Progenitor cell of endocrine pancreas (in vitro differentiated cells): ENCODE measurements around the gene NTF4. TPM values are rescaled to one million over a fixed set of nuclear protein-coding genes. Genes with fewer than 3 reads are reported as not detected.

Source experiments
- DNase-seq: peaks from one replicate; pipeline ENCODE4 v3.0.0; 2021; ENCODE audit warnings: low spot score; ENCODE audit not compliant: unreplicated experiment
- H3K27ac Mint-ChIP-seq: 2 replicates; pipeline ENCODE4 v1.8.0; 2021; ENCODE audit warnings: mild to moderate bottlenecking, moderate library complexity, mixed read lengths
- H3K27me3 Mint-ChIP-seq: 2 replicates; pipeline ENCODE4 v1.8.0; 2021; ENCODE audit warnings: mixed read lengths
- H3K36me3 Mint-ChIP-seq: 2 replicates; pipeline ENCODE4 v1.8.0; 2022; ENCODE audit warnings: mixed read lengths; ENCODE audit not compliant: insufficient read depth
- H3K4me1 Mint-ChIP-seq: 2 replicates; pipeline ENCODE4 v1.8.0; 2021; ENCODE audit warnings: low read depth, mixed read lengths
- H3K4me3 Mint-ChIP-seq: 2 replicates; pipeline ENCODE4 v1.8.0; 2021; ENCODE audit warnings: low read depth, mild to moderate bottlenecking, moderate library complexity, mixed read lengths
- H3K9me3 Mint-ChIP-seq: 2 replicates; pipeline ENCODE4 v1.8.0; 2021; ENCODE audit warnings: low read depth, mixed read lengths
- CTCF ChIP-seq: fragments of 200-600 bp; sonication (generic); IDR thresholded peaks from one replicate; pipeline ENCODE4 v1.5.0; 2021; ENCODE audit warnings: antibody characterized with exemption, mild to moderate bottlenecking; ENCODE audit not compliant: unreplicated experiment
- total RNA-seq: library from RNA; stranded (reverse); gene quantifications from 2 replicates; pipeline ENCODE4 v1.2.1, GENCODE V29; 2021

The NTF4 gene
- total RNA-seq, 1 donor from 2014 or later = 0.91 TPM

GRCh38 chr19:49017041-49017665 lies 47.5 kb downstream of the NTF4 start, which contains the start of gene LHB:
LHB (minus strand) TSS chr19:49017091; CDS start chr19:49017081, 10 bp downstream.
- no peak within 1 kb of the TSS for H3K27ac Mint-ChIP-seq
- H3K27me3 Mint-ChIP-seq = peaks cover 42% of the 10 kb centered on the region
- no peak for DNase-seq

GRCh38 chr19:49016067-49016839 lies 48.4 kb downstream of the NTF4 start:
- no peak overlapping the region for H3K4me3 Mint-ChIP-seq
- H3K27ac Mint-ChIP-seq = no peak overlapping the region
- peaks cover 3% of the 10 kb centered on the region for H3K4me1 Mint-ChIP-seq
- H3K27me3 Mint-ChIP-seq = peaks cover 33% of the 10 kb centered on the region
- peaks cover 13% of the 10 kb centered on the region for H3K36me3 Mint-ChIP-seq
- no peak for DNase-seq
- no peaks in the 10 kb centered on the region for H3K9me3 Mint-ChIP-seq
- no peak for TF ChIP-seq CTCF

More at GRCh38 chr19:49017041-49017665, 47.5 kb downstream of the NTF4 start, which contains the start of gene LHB:
- no peak for TF ChIP-seq CTCF
- peak within 1 kb of the TSS; percentile 35 for H3K4me3 Mint-ChIP-seq
- H3K4me1 Mint-ChIP-seq = peaks cover 3% of the 10 kb centered on the region
- peaks cover 13% of the 10 kb centered on the region for H3K36me3 Mint-ChIP-seq
- H3K9me3 Mint-ChIP-seq = no peaks in the 10 kb centered on the region

GRCh38 chr19:49014870-49015255 lies 49.8 kb downstream of the NTF4 start:
- Mint-ChIP-seq H3K27me3 (peaks cover 19% of the 10 kb centered on the region), H3K36me3 (peaks cover 15% of the 10 kb centered on the region)
- no peak for TF ChIP-seq CTCF

GRCh38 chr19:49014123-49014869 lies 50.3 kb downstream of the NTF4 start:
- Mint-ChIP-seq H3K27ac (no peak overlapping the region), H3K36me3 (peaks cover 15% of the 10 kb centered on the region), H3K4me1 (peaks cover 3% of the 10 kb centered on the region), H3K27me3 (peaks cover 15% of the 10 kb centered on the region), H3K4me3 (no peak overlapping the region), H3K9me3 (no peaks in the 10 kb centered on the region)
- DNase-seq = no peak
- no peak for TF ChIP-seq CTCF

More at GRCh38 chr19:49014870-49015255, 49.8 kb downstream of the NTF4 start:
- Mint-ChIP-seq H3K27ac (no peak overlapping the region), H3K4me1 (peaks cover 3% of the 10 kb centered on the region), H3K4me3 (no peak overlapping the region), H3K9me3 (no peaks in the 10 kb centered on the region)
- no peak for DNase-seq

GRCh38 chr19:49011194-49011593 lies 53.4 kb downstream of the NTF4 start:
- no peak for DNase-seq
- TF ChIP-seq CTCF = no peak
- no peaks in the 10 kb centered on the region for H3K4me1 Mint-ChIP-seq
- no peaks in the 10 kb centered on the region for H3K9me3 Mint-ChIP-seq
- no peaks in the 10 kb centered on the region for H3K27me3 Mint-ChIP-seq
- peaks cover 18% of the 10 kb centered on the region for H3K36me3 Mint-ChIP-seq
- no peak overlapping the region for H3K27ac Mint-ChIP-seq
- no peak overlapping the region for H3K4me3 Mint-ChIP-seq
